Forelimb muscle (tissue), 1 donor: ENCODE data around the gene ACMSD. TPM values are rescaled to one million over a fixed set of nuclear protein-coding genes. Genes with fewer than 3 reads are reported as not detected.

Experiments used
- DNase-seq: peaks from one replicate; pipeline ENCODE4 v3.0.0-alpha.2; 2013; ENCODE audit warnings: low read depth
- polyA plus RNA-seq: library from polyadenylated mRNA; unstranded; fragments of 120-200 nt; gene quantifications from one replicate; pipeline ENCODE4 v1.2.1, GENCODE V29; 2013; ENCODE audit not compliant: insufficient read length

The ACMSD gene
- polyA plus RNA-seq, 1 donor: 0.44 TPM

DNA sequence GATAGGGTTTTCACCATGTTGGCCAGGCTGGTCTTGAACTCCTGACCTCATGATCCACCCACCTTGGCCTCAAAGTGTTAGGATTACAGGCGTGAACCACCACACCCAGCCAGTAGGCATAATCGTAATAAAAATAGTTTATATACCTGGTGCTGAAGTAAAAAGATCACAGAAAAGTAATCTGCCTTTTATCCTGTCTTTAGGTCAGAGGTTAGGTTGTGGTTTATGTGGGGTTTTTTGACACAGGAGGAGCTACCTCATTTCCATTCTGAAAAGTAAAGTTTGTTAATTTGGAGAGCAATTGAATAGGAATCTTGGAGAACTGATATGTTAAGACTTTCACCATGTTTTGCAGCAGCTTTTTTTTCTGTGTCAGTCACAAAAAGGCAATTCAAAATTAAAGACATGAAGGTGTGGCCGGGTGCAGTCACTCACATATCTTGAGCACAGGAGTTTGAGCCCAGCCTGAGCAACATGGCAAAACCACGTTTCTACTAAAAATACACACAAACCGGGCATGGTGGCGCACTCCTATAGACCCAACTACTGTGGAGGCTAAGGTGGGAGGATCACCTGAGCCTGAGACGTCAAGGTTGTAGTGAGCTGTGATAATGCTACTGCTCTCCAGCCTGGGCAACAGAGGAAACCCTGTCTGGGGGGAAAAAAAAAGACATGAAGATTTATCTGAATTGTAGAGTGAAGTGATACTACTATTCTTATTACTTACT, 111.7 kb downstream of the ACMSD start:
- no peak for DNase-seq

- DNase-seq: no peak
Observed at GRCh38 chr2:134950886-134951285, 112.5 kb downstream of the ACMSD start.

Other genes with a start within 250 kb of the ACMSD start
- 0.86 TPM for gene TMEM163, start 119.6 kb upstream of the ACMSD start, polyA plus RNA-seq
- 43.3 TPM for gene CCNT2, start 80.2 kb downstream of the ACMSD start, polyA plus RNA-seq
- not detected for gene MAP3K19, start 208.8 kb downstream of the ACMSD start, polyA plus RNA-seq
- gene RAB3GAP1, start 213.7 kb downstream of the ACMSD start, polyA plus RNA-seq: 34.3 TPM